MCF 10A (cell line): ENCODE measurements around the gene MCC. TPM values are rescaled to one million over a fixed set of nuclear protein-coding genes. Genes with fewer than 3 reads are reported as not detected.
A peak's percentile ranks its signal among the peaks of the same experiment; 100 is the strongest.

Source experiments
- BruUV-seq: library from RNA; stranded (reverse); fragments of 400-500 nt; replicated peaks from 2 replicates; lab custom pipeline; 2021; lab: Mats Ljungman, UMichigan
- CTCF ChIA-PET: fragments of 300-600 bp; sonication (Branson Sonifier 250); formaldehyde crosslinking; extraction: SDS; loops from one replicate; lab custom pipeline; 2021; ENCODE audit warnings: antibody characterized with exemption, inconsistent platforms; lab: Yijun Ruan, JAX
- POLR2A ChIA-PET: fragments of 300-600, 350-650 bp; sonication (Branson Sonifier 250); formaldehyde crosslinking; extraction: SDS; loops from one replicate; lab custom pipeline; 2020; ENCODE audit warnings: antibody characterized with exemption, inconsistent platforms; lab: Yijun Ruan, JAX
- DNase-seq: peaks from one replicate; pipeline ENCODE4 v3.0.0-alpha.2; 2018; ENCODE audit not compliant: unreplicated experiment
- H3K27ac Mint-ChIP-seq: one replicate; pipeline ENCODE4 v1.8.0; 2022; ENCODE audit warnings: mild to moderate bottlenecking, low read depth, mixed read lengths; ENCODE audit not compliant: unreplicated experiment
- H3K27me3 Mint-ChIP-seq: one replicate; pipeline ENCODE4 v1.8.0; 2022; ENCODE audit warnings: mixed read lengths; ENCODE audit not compliant: insufficient read depth, unreplicated experiment
- H3K36me3 Mint-ChIP-seq: one replicate; pipeline ENCODE4 v1.8.0; 2022; ENCODE audit warnings: mild to moderate bottlenecking, moderate library complexity, mixed read lengths; ENCODE audit not compliant: insufficient read depth, unreplicated experiment
- H3K4me1 Mint-ChIP-seq: one replicate; pipeline ENCODE4 v1.8.0; 2022; ENCODE audit warnings: mixed read lengths; ENCODE audit not compliant: insufficient read depth, unreplicated experiment
- H3K4me3 Mint-ChIP-seq: one replicate; pipeline ENCODE4 v1.8.0; 2022; ENCODE audit warnings: mild to moderate bottlenecking, moderate library complexity, mixed read lengths; ENCODE audit not compliant: unreplicated experiment
- H3K9me3 Mint-ChIP-seq: one replicate; pipeline ENCODE4 v1.8.0; 2022; ENCODE audit warnings: mixed read lengths; ENCODE audit not compliant: unreplicated experiment
- CTCF ChIP-seq: fragments of 200-600 bp; IDR thresholded peaks from one replicate; pipeline ENCODE4 v1.8.0; 2022; ENCODE audit warnings: antibody characterized with exemption, mild to moderate bottlenecking; ENCODE audit not compliant: unreplicated experiment
- intact Hi-C: fragments of 100-400 bp; cut with micrococcal nuclease; formaldehyde crosslinking; loops from 2 replicates; pipeline ENCODE4 v1.14.1; 2022
- total RNA-seq: library from RNA; stranded (reverse); gene quantifications from 2 replicates; pipeline ENCODE4 v1.2.3, GENCODE V29; 2022

Gene MCC
- total RNA-seq, 1 experiment from 2014 or later, result 25.3 TPM

- ChIA-PET CTCF (interaction anchor here (0.6 to 1.4 kb wide), 3 partner anchors 13 to 51 kb away, joined by 3 to 4 read pairs (median 4); no protein-coding TSS in a partner anchor), POLR2A (interaction anchor here (0.8 kb wide), 2 partner anchors 158 to 247 kb away, joined by 3 read pairs; no protein-coding TSS in a partner anchor)
- Mint-ChIP-seq H3K4me1 (peaks cover 28% of the 10 kb centered on the region), H3K27me3 (no peaks in the 10 kb centered on the region), H3K36me3 (peaks cover 44% of the 10 kb centered on the region), H3K9me3 (no peaks in the 10 kb centered on the region), H3K27ac (no peak overlapping the region), H3K4me3 (peak overlapping the region; percentile 24)
- peak; percentile 20 for DNase-seq
- BruUV-seq, result no TSS peak
- no peak for TF ChIP-seq CTCF
- intact Hi-C loops, result no loop called here
These were observed 441.0 kb downstream of the MCC start for GRCh38 chr5:113047234-113047633.

- intact Hi-C loops, result loop anchor here (5.0 kb wide), 1 partner anchor 467 kb away; the partner anchor contains the start of gene YTHDC2
- CTCF ChIA-PET, result interaction anchor here (0.7 kb wide), 1 partner anchor 286 kb away, joined by 3 read pairs; no protein-coding TSS in a partner anchor
- POLR2A ChIA-PET, result no interaction called here
- peaks cover 12% of the 10 kb centered on the region for H3K4me1 Mint-ChIP-seq
- no TSS peak for BruUV-seq
- TF ChIP-seq CTCF, result no peak
- no peaks in the 10 kb centered on the region for H3K27me3 Mint-ChIP-seq
- H3K9me3 Mint-ChIP-seq, result no peaks in the 10 kb centered on the region
- peaks cover 59% of the 10 kb centered on the region for H3K36me3 Mint-ChIP-seq
- peak; percentile 23 for DNase-seq
- H3K27ac Mint-ChIP-seq, result no peak overlapping the region
- H3K4me3 Mint-ChIP-seq, result no peak overlapping the region
These were observed 443.3 kb downstream of the MCC start for GRCh38 chr5:113044776-113045465.

- H3K4me3 Mint-ChIP-seq, result no peak overlapping the region
- POLR2A ChIA-PET, result no interaction called here
- no peaks in the 10 kb centered on the region for H3K27me3 Mint-ChIP-seq
- intact Hi-C loops, result loop anchor here (5.0 kb wide), 1 partner anchor 469 kb away; the partner anchor contains the start of gene YTHDC2
- no peak for TF ChIP-seq CTCF
- CTCF ChIA-PET, result interaction anchor here (0.6 to 1.8 kb wide), 2 partner anchors 9 to 460 kb away, joined by 3 to 4 read pairs; no protein-coding TSS in a partner anchor
- H3K27ac Mint-ChIP-seq, result no peak overlapping the region
- H3K9me3 Mint-ChIP-seq, result no peaks in the 10 kb centered on the region
- BruUV-seq, result no TSS peak
- no peak for DNase-seq
- peaks cover 16% of the 10 kb centered on the region for H3K4me1 Mint-ChIP-seq
- H3K36me3 Mint-ChIP-seq, result peaks cover 62% of the 10 kb centered on the region
These were observed 444.7 kb downstream of the MCC start for GRCh38 chr5:113043491-113043931.

- Mint-ChIP-seq H3K9me3 (no peaks in the 10 kb centered on the region), H3K27me3 (no peaks in the 10 kb centered on the region), H3K27ac (no peak overlapping the region), H3K4me3 (no peak overlapping the region), H3K36me3 (peaks cover 55% of the 10 kb centered on the region), H3K4me1 (peaks cover 24% of the 10 kb centered on the region)
- ChIA-PET CTCF (interaction anchor here (0.9 to 1.8 kb wide), 2 partner anchors 10 to 14 kb away, joined by 3 to 4 read pairs; no protein-coding TSS in a partner anchor), POLR2A (no interaction called here)
- no peak for DNase-seq
- intact Hi-C loops, result loop anchor here (5.0 kb wide), 1 partner anchor 470 kb away; the partner anchor contains the start of gene YTHDC2
- TF ChIP-seq CTCF, result no peak
- BruUV-seq, result no TSS peak
These were observed 445.6 kb downstream of the MCC start for GRCh38 chr5:113042491-113043243.
